Fibroblast of lung (primary cell): ENCODE results near the gene C3orf70. TPM values are rescaled to one million over a fixed set of nuclear protein-coding genes. Genes with fewer than 3 reads are reported as not detected.

Source experiments
- DNase-seq, 2 donors: peaks; one replicate each; pipeline versions ENCODE4 v3.0.0 to v3.0.0-alpha.2; 2010; ENCODE audit warnings: low read depth in 2 of 2
- H2AFZ ChIP-seq: 2 replicates; pipeline ENCODE4 v1.5.1; 2012; ENCODE audit warnings: low read length, control low read depth, inconsistent platforms
- H3K27ac ChIP-seq: 2 replicates; pipeline ENCODE4 v1.5.1; 2011; ENCODE audit warnings: low read length, control low read depth; ENCODE audit not compliant: insufficient read depth
- H3K27me3 ChIP-seq: 2 replicates; pipeline ENCODE4 v1.5.1; 2011; ENCODE audit warnings: mild to moderate bottlenecking, low read length; ENCODE audit not compliant: control insufficient read depth, insufficient read depth
- H3K36me3 ChIP-seq: 2 replicates; pipeline ENCODE4 v1.5.1; 2011; ENCODE audit warnings: low read length; ENCODE audit not compliant: control insufficient read depth, insufficient read depth
- H3K4me1 ChIP-seq: 2 replicates; pipeline ENCODE4 v1.5.1; 2011; ENCODE audit warnings: low read length; ENCODE audit not compliant: control insufficient read depth, insufficient read depth; ENCODE audit errors: extremely low read depth
- H3K4me2 ChIP-seq: 2 replicates; pipeline ENCODE4 v1.5.1; 2011; ENCODE audit warnings: low read length, control low read depth; ENCODE audit not compliant: insufficient read depth; ENCODE audit errors: extremely low read depth
- H3K4me3 ChIP-seq, 4 experiments: fragments of 200-600 bp in 1 of 4; sonication (generic) in 1 of 4; replicated peaks in 1 of 4; 2 replicates each; pipeline ENCODE4 v1.5.1; 2011 to 2016; ENCODE audit warnings: low read length in 4 of 4, low read depth in 3 of 4, mild to moderate bottlenecking in 3 of 4, control low read depth in 2 of 4, inconsistent platforms in 1 of 4, mixed read lengths in 1 of 4; ENCODE audit not compliant: insufficient read depth in 1 of 4; ENCODE audit errors: control extremely low read depth in 1 of 4
- H3K79me2 ChIP-seq: 2 replicates; pipeline ENCODE4 v1.5.1; 2012; ENCODE audit warnings: mild to moderate bottlenecking, low read length, inconsistent platforms; ENCODE audit not compliant: control insufficient read depth, insufficient read depth
- H3K9ac ChIP-seq: 2 replicates; pipeline ENCODE4 v1.5.1; 2011; ENCODE audit warnings: mild to moderate bottlenecking, low read length, control low read depth; ENCODE audit not compliant: insufficient read depth
- H3K9me3 ChIP-seq: 2 replicates; pipeline ENCODE4 v1.5.1; 2012; ENCODE audit warnings: low read depth, low read length; ENCODE audit not compliant: control insufficient read depth, insufficient read depth
- H4K20me1 ChIP-seq: 2 replicates; pipeline ENCODE4 v1.5.1; 2011; ENCODE audit warnings: low read length; ENCODE audit not compliant: control insufficient read depth, insufficient read depth; ENCODE audit errors: extremely low read depth
- EZH2 ChIP-seq: IDR thresholded peaks from 2 replicates; pipeline ENCODE4 v1.5.1; 2012; ENCODE audit warnings: low read length, control low read depth, mild to moderate bottlenecking; ENCODE audit errors: missing control alignments
- polyA plus RNA-seq, 2 donors: library from polyadenylated mRNA; depleted of rRNA in 1 of 2; stranded (reverse) in 1 of 2; unstranded in 1 of 2; fragments of >200 nt; gene quantifications; 2 replicates each; pipeline ENCODE4 v1.2.1, GENCODE V29; 2011 to 2012; ENCODE audit warnings: missing spikeins in 1 of 2
- total RNA-seq: library from RNA; depleted of rRNA; stranded (reverse); fragments of >200 nt; gene quantifications from 2 replicates; pipeline ENCODE4 v1.2.1, GENCODE V29; 2014
- TF ChIP-seq, protein P1 (sequence below), 2 donors: IDR thresholded peaks in 1 of 2; conservative IDR thresholded peaks in 1 of 2; 1 replicate in 1 of 2; 2 replicates in 1 of 2; pipeline ENCODE4 v1.5.1; 2011 to 2012; ENCODE audit warnings: low read length in 2 of 2, control low read depth in 1 of 2, inconsistent platforms in 1 of 2, low read depth in 1 of 2, mild to moderate bottlenecking in 1 of 2

Gene C3orf70
- total and polyA plus RNA-seq, 2 donors (not counting 1 experiment from before 2014, with no cell fraction given): 0.33 to 4.7 TPM

DNA sequence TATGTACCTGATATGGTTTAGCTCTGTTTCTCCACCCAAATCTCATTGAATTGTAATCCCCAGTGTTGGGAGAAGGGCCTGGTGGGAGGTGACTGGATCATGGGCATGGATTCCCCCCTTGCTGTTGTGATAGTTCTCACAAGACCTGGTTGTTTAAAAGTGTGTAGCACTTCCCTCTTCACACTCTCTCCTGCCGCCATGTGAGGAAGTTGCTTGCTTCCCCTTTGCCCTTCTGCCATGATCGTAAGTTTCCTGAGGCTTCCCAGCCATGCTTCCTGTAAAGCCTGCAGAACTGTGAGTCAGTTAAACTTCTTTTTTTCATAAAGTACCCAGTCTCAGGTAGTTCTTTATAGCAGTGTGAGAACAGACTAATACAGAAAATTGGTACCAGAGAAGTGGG lies 93.1 kb downstream of the C3orf70 start:
- H3K4me3 ChIP-seq: no peak overlapping the region
- H2AFZ ChIP-seq: no peak overlapping the region
- no peaks in the 10 kb centered on the region for H3K79me2 ChIP-seq
- no peaks in the 10 kb centered on the region for H4K20me1 ChIP-seq
- no peaks in the 10 kb centered on the region for H3K4me1 ChIP-seq
- H3K27ac ChIP-seq: no peak overlapping the region
- TF ChIP-seq EZH2: no peak
- TF ChIP-seq, protein P1, sequence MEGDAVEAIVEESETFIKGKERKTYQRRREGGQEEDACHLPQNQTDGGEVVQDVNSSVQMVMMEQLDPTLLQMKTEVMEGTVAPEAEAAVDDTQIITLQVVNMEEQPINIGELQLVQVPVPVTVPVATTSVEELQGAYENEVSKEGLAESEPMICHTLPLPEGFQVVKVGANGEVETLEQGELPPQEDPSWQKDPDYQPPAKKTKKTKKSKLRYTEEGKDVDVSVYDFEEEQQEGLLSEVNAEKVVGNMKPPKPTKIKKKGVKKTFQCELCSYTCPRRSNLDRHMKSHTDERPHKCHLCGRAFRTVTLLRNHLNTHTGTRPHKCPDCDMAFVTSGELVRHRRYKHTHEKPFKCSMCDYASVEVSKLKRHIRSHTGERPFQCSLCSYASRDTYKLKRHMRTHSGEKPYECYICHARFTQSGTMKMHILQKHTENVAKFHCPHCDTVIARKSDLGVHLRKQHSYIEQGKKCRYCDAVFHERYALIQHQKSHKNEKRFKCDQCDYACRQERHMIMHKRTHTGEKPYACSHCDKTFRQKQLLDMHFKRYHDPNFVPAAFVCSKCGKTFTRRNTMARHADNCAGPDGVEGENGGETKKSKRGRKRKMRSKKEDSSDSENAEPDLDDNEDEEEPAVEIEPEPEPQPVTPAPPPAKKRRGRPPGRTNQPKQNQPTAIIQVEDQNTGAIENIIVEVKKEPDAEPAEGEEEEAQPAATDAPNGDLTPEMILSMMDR (conservative IDR thresholded peaks at IDR 0.05 in 1 of 2, IDR thresholded peaks at IDR 0.05 in 1 of 2; ENCODE audit: low read depth in 1 of 2, low read length in 2 of 2): no peak
- no peaks in the 10 kb centered on the region for H3K27me3 ChIP-seq
- no peak overlapping the region for H3K4me2 ChIP-seq
- H3K9ac ChIP-seq: no peak overlapping the region
- H3K9me3 ChIP-seq: no peaks in the 10 kb centered on the region
- no peak for DNase-seq
- no peaks in the 10 kb centered on the region for H3K36me3 ChIP-seq

DNA sequence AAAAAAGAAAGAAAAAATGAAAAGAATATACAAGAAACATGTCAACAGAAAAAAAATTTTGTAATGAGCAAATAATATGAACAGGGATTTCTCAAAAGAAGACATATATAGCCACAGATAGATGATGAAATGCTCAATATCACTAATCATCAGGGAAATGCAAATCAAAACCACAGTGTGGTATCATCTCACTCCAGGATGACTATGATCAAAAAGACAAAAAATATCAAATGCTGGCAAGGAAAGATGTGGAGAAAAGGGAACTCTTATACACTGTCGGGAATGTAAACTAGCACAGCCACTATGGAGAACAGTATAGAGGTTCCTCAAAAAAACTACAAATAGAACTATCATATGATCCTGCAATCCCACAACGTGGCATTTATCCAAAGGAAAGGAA lies 94.1 kb downstream of the C3orf70 start:
- Histone ChIP-seq H4K20me1 (no peaks in the 10 kb centered on the region), H3K9me3 (no peaks in the 10 kb centered on the region), H3K4me2 (no peak overlapping the region), H3K27ac (no peak overlapping the region), H3K36me3 (no peaks in the 10 kb centered on the region), H3K4me1 (no peaks in the 10 kb centered on the region), H3K4me3 (no peak overlapping the region), H3K27me3 (no peaks in the 10 kb centered on the region), H3K79me2 (no peaks in the 10 kb centered on the region), H3K9ac (no peak overlapping the region), H2AFZ (no peak overlapping the region)
- no peak for DNase-seq
- no peak for TF ChIP-seq EZH2
- TF ChIP-seq, protein P1 (conservative IDR thresholded peaks at IDR 0.05 in 1 of 2, IDR thresholded peaks at IDR 0.05 in 1 of 2; ENCODE audit: low read depth in 1 of 2, low read length in 2 of 2): no peak

DNA sequence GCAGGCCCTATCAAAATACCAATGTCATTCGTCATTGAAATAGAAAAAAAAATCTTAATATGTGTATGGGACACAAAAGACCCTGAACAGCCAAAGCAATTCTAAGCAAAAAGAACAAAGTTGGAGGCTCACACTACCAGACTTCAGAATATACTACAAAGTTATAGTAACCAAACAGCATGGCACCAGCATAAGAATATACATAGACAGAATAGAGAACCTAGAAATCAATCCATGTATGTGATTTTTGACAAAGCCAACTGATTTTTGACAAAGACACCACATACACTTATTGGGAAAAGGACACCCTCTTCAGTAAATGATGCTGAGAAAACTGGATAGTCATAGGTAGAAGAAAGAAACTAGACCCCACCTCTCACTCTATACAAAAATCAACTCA lies 95.0 kb downstream of the C3orf70 start:
- no peak overlapping the region for H3K9ac ChIP-seq
- no peaks in the 10 kb centered on the region for H3K9me3 ChIP-seq
- H2AFZ ChIP-seq: no peak overlapping the region
- no peak overlapping the region for H3K4me2 ChIP-seq
- H4K20me1 ChIP-seq: no peaks in the 10 kb centered on the region
- no peaks in the 10 kb centered on the region for H3K36me3 ChIP-seq
- no peak overlapping the region for H3K27ac ChIP-seq
- no peak for TF ChIP-seq EZH2
- TF ChIP-seq, protein P1 (conservative IDR thresholded peaks at IDR 0.05 in 1 of 2, IDR thresholded peaks at IDR 0.05 in 1 of 2; ENCODE audit: low read depth in 1 of 2, low read length in 2 of 2): no peak
- no peaks in the 10 kb centered on the region for H3K4me1 ChIP-seq
- no peak for DNase-seq
- H3K79me2 ChIP-seq: no peaks in the 10 kb centered on the region
- no peak overlapping the region for H3K4me3 ChIP-seq
- no peaks in the 10 kb centered on the region for H3K27me3 ChIP-seq
